H9 (cell line): ENCODE data around the gene GPLD1. TPM values are rescaled to one million over a fixed set of nuclear protein-coding genes. Genes with fewer than 3 reads are reported as not detected.

ENCODE experiments used
- DNase-seq: peaks from one replicate; pipeline ENCODE4 v3.0.0-alpha.2; 2017
- H2AFZ ChIP-seq: one replicate; pipeline ENCODE4 v1.6.1; 2013; ENCODE audit warnings: mild to moderate bottlenecking, low read length, control low read depth, moderate library complexity
- H2AK5ac ChIP-seq: 2 replicates; pipeline ENCODE4 v1.6.1; 2013; ENCODE audit warnings: low read length, control low read depth, mixed read lengths; ENCODE audit not compliant: insufficient read length
- H2BK120ac ChIP-seq: one replicate; pipeline ENCODE4 v1.6.1; 2013; ENCODE audit warnings: low read depth, mild to moderate bottlenecking, low read length, control low read depth, inconsistent platforms; ENCODE audit not compliant: poor library complexity, severe bottlenecking
- H2BK12ac ChIP-seq: 2 replicates; pipeline ENCODE4 v1.6.1; 2013; ENCODE audit warnings: low read length, control low read depth, mixed read lengths, low read depth; ENCODE audit not compliant: insufficient read length
- H2BK15ac ChIP-seq: 2 replicates; pipeline ENCODE4 v1.6.1; 2013; ENCODE audit warnings: low read depth, low read length, control low read depth
- H2BK20ac ChIP-seq: one replicate; pipeline ENCODE4 v1.6.1; 2013; ENCODE audit warnings: low read depth, mild to moderate bottlenecking, low read length, control low read depth, inconsistent platforms; ENCODE audit not compliant: poor library complexity, severe bottlenecking
- H2BK5ac ChIP-seq: 2 replicates; pipeline ENCODE4 v1.6.1; 2013; ENCODE audit warnings: low read length, control low read depth, mixed read lengths; ENCODE audit not compliant: insufficient read length
- H3K14ac ChIP-seq: 2 replicates; pipeline ENCODE4 v1.6.1; 2013; ENCODE audit warnings: low read length, control low read depth; ENCODE audit not compliant: insufficient read depth
- H3K18ac ChIP-seq: 2 replicates; pipeline ENCODE4 v1.6.1; 2013; ENCODE audit warnings: low read depth, mild to moderate bottlenecking, mixed read lengths, low read length, control low read depth; ENCODE audit not compliant: insufficient read length
- H3K23ac ChIP-seq: 2 replicates; pipeline ENCODE4 v1.6.1; 2013; ENCODE audit warnings: low read length, control low read depth, mixed read lengths, low read depth; ENCODE audit not compliant: insufficient read length
- H3K23me2 ChIP-seq: 2 replicates; pipeline ENCODE4 v1.6.1; 2013; ENCODE audit warnings: low read depth, mild to moderate bottlenecking, mixed read lengths, low read length, control low read depth; ENCODE audit not compliant: insufficient read length, poor library complexity, severe bottlenecking
- H3K27ac ChIP-seq: 2 replicates; pipeline ENCODE4 v1.5.1; 2013; ENCODE audit warnings: low read length, control low read depth, mixed read lengths, low read depth; ENCODE audit not compliant: insufficient read length
- H3K27me3 ChIP-seq: 2 replicates; pipeline ENCODE4 v1.6.1; 2013; ENCODE audit warnings: low read length, control low read depth, inconsistent platforms; ENCODE audit not compliant: insufficient read depth
- H3K4ac ChIP-seq: 2 replicates; pipeline ENCODE4 v1.6.1; 2013; ENCODE audit warnings: low read depth, mild to moderate bottlenecking, control low read depth, inconsistent platforms, low read length, moderate library complexity
- H3K4me1 ChIP-seq: 2 replicates; pipeline ENCODE4 v1.6.1; 2013; ENCODE audit warnings: low read length, control low read depth, inconsistent platforms; ENCODE audit not compliant: insufficient read depth
- H3K4me2 ChIP-seq: 2 replicates; pipeline ENCODE4 v1.6.1; 2013; ENCODE audit warnings: low read length, control low read depth, mixed read lengths; ENCODE audit not compliant: insufficient read length, insufficient read depth
- H3K56ac ChIP-seq: 2 replicates; pipeline ENCODE4 v1.6.1; 2013; ENCODE audit warnings: low read depth, mild to moderate bottlenecking, mixed read lengths, low read length, control low read depth; ENCODE audit not compliant: insufficient read length
- H3K79me1 ChIP-seq: 2 replicates; pipeline ENCODE4 v1.6.1; 2013; ENCODE audit warnings: low read depth, mild to moderate bottlenecking, moderate library complexity, low read length, control low read depth, inconsistent platforms; ENCODE audit not compliant: insufficient read depth, poor library complexity, severe bottlenecking
- H3K79me2 ChIP-seq: 2 replicates; pipeline ENCODE4 v1.6.1; 2013; ENCODE audit warnings: low read length, control low read depth, inconsistent platforms; ENCODE audit not compliant: insufficient read depth
- H3K9ac ChIP-seq: 2 replicates; pipeline ENCODE4 v1.6.1; 2013; ENCODE audit warnings: low read length, control low read depth, mixed read lengths; ENCODE audit not compliant: insufficient read length; ENCODE audit errors: extremely low read depth
- H3K9me3 ChIP-seq: one replicate; pipeline ENCODE4 v1.6.1; 2013; ENCODE audit warnings: low read depth, low read length, inconsistent platforms; ENCODE audit not compliant: control insufficient read depth
- H3T11ph ChIP-seq: one replicate; pipeline ENCODE4 v1.6.1; 2013; ENCODE audit warnings: mild to moderate bottlenecking, low read length, control low read depth, inconsistent platforms
- H4K20me1 ChIP-seq: one replicate; pipeline ENCODE4 v1.6.1; 2013; ENCODE audit not compliant: control insufficient read depth, insufficient read length, insufficient read depth
- H4K5ac ChIP-seq: 2 replicates; pipeline ENCODE4 v1.6.1; 2013; ENCODE audit warnings: low read depth, mild to moderate bottlenecking, mixed read lengths, low read length, control low read depth; ENCODE audit not compliant: insufficient read length
- H4K8ac ChIP-seq: replicated peaks from 2 replicates; pipeline ENCODE4 v1.6.1; 2013; ENCODE audit warnings: low read length, control low read depth, mixed read lengths, low read depth; ENCODE audit not compliant: insufficient read length
- H4K91ac ChIP-seq: 2 replicates; pipeline ENCODE4 v1.6.1; 2013; ENCODE audit warnings: low read depth, mild to moderate bottlenecking, moderate library complexity, mixed read lengths, low read length, control low read depth; ENCODE audit not compliant: insufficient read length
- H3K27ac Mint-ChIP-seq, 3 experiments: 2 replicates in 2 of 3; 3 replicates in 1 of 3; pipeline ENCODE4 v1.8.0; 2020 to 2021; ENCODE audit warnings: mixed read lengths in 3 of 3, mild to moderate bottlenecking in 1 of 3, moderate library complexity in 1 of 3
- H3K27me3 Mint-ChIP-seq: 2 replicates; pipeline ENCODE4 v1.8.0; 2021; ENCODE audit warnings: low read depth, mild to moderate bottlenecking, moderate library complexity, mixed read lengths
- H3K36me3 Mint-ChIP-seq, 3 experiments: 2 replicates in 2 of 3; 3 replicates in 1 of 3; pipeline ENCODE4 v1.8.0; 2020 to 2021; ENCODE audit warnings: low read depth in 3 of 3, mixed read lengths in 3 of 3; ENCODE audit not compliant: insufficient read depth in 1 of 3
- H3K4me1 Mint-ChIP-seq, 2 experiments: 2 replicates each; pipeline ENCODE4 v1.8.0; 2020; ENCODE audit warnings: mixed read lengths in 2 of 2
- H3K4me3 Mint-ChIP-seq, 2 experiments: 2 replicates in 1 of 2; 3 replicates in 1 of 2; pipeline ENCODE4 v1.8.0; 2020 to 2021; ENCODE audit warnings: mild to moderate bottlenecking in 2 of 2, mixed read lengths in 2 of 2, moderate library complexity in 1 of 2
- H3K9me3 Mint-ChIP-seq, 2 experiments: 2 replicates in 1 of 2; 3 replicates in 1 of 2; pipeline ENCODE4 v1.8.0; 2020; ENCODE audit warnings: mild to moderate bottlenecking in 2 of 2, mixed read lengths in 2 of 2, moderate library complexity in 1 of 2
- CTCF ChIP-seq: fragments of 200-600 bp; sonication (generic); conservative IDR thresholded peaks from 3 replicates; pipeline ENCODE4 v1.8.0; 2021; ENCODE audit warnings: antibody characterized with exemption, mild to moderate bottlenecking
- WGBS: extraction: QIAGEN DNeasy Blood & Tissue Kit; methylation state at CpG from one replicate; pipeline ENCODE4 v1.1.7; 2013; ENCODE audit warnings: missing lambda C conversion rate, low lambda C conversion rate, mixed read lengths; ENCODE audit not compliant: insufficient read length; ENCODE audit errors: extremely low coverage; 5-methylcytosine and 5-hydroxymethylcytosine counted together
- total RNA-seq: library from RNA; stranded (reverse); gene quantifications from 2 replicates; pipeline ENCODE4 v1.2.1, GENCODE V29; 2021

The GPLD1 gene
- total RNA-seq, 1 experiment from 2014 or later: 8.0 TPM

- no peak overlapping the region for H2AFZ ChIP-seq
Observed at GRCh38 chr6:24387818-24388217, 101.6 kb downstream of the GPLD1 start.

More at GRCh38 chr6:24387818-24388217, 101.6 kb downstream of the GPLD1 start:
- no peaks in the 10 kb centered on the region for H4K20me1 ChIP-seq
- H3K56ac ChIP-seq: no peak overlapping the region
- H3K79me1 ChIP-seq: no peaks in the 10 kb centered on the region
- no peak overlapping the region for H3K4ac ChIP-seq
- no peaks in the 10 kb centered on the region; a peak in 1 of 5 replicates for H3K9me3 Mint-ChIP-seq
- H3K4me1 Mint-ChIP-seq: no peaks in the 10 kb centered on the region
- H2BK15ac ChIP-seq: no peak overlapping the region
- H3K23ac ChIP-seq: no peak overlapping the region
- no peak overlapping the region for H2BK5ac ChIP-seq
- H3T11ph ChIP-seq: no peak overlapping the region
- no peak overlapping the region for H4K8ac ChIP-seq
- H3K14ac ChIP-seq: no peak overlapping the region
- no peaks in the 10 kb centered on the region for H3K27me3 ChIP-seq
- no peaks in the 10 kb centered on the region for H3K4me1 ChIP-seq
- H3K27ac ChIP-seq: no peak overlapping the region
- no peak overlapping the region for H2BK20ac ChIP-seq
- no peaks in the 10 kb centered on the region for H3K9me3 ChIP-seq
- no CpG with 5 or more reads among the region's 1 CpG for WGBS
- H4K91ac ChIP-seq: no peak overlapping the region
- no peak overlapping the region for H4K5ac ChIP-seq
- no peaks in the 10 kb centered on the region for H3K23me2 ChIP-seq
- H2BK12ac ChIP-seq: no peak overlapping the region
- H3K36me3 Mint-ChIP-seq: no peaks in the 10 kb centered on the region
- no peak for TF ChIP-seq CTCF
- no peak overlapping the region for H3K4me2 ChIP-seq
- H3K79me2 ChIP-seq: no peaks in the 10 kb centered on the region
- H3K27ac Mint-ChIP-seq: no peak overlapping the region
- H3K18ac ChIP-seq: no peak overlapping the region
- H3K27me3 Mint-ChIP-seq: no peaks in the 10 kb centered on the region
- DNase-seq: no peak
- no peak overlapping the region for H2BK120ac ChIP-seq
- H3K4me3 Mint-ChIP-seq: no peak overlapping the region
- H2AK5ac ChIP-seq: no peak overlapping the region
- no peak overlapping the region for H3K9ac ChIP-seq
